IPS DF 6.9 (cell line): ENCODE results near the gene FBXO17.

Experiments used
- DNase-seq: peaks from one replicate; pipeline ENCODE4 v3.0.0-alpha.2; 2013; ENCODE audit warnings: low read depth, low spot score
- H3K27ac ChIP-seq: one replicate; pipeline ENCODE4 v1.5.1; 2013; ENCODE audit warnings: low read length, control low read depth
- H3K27me3 ChIP-seq: 2 replicates; pipeline ENCODE4 v1.6.1; 2013; ENCODE audit warnings: mild to moderate bottlenecking, low read length; ENCODE audit not compliant: control insufficient read depth, insufficient read depth
- H3K36me3 ChIP-seq: 2 replicates; pipeline ENCODE4 v1.6.1; 2013; ENCODE audit warnings: low read length; ENCODE audit not compliant: control insufficient read depth, insufficient read depth
- H3K4me1 ChIP-seq: 2 replicates; pipeline ENCODE4 v1.6.1; 2013; ENCODE audit warnings: low read length; ENCODE audit not compliant: control insufficient read depth, insufficient read depth
- H3K4me3 ChIP-seq: 2 replicates; pipeline ENCODE4 v1.5.1; 2013; ENCODE audit warnings: mild to moderate bottlenecking, low read length
- H3K9me3 ChIP-seq: 2 replicates; pipeline ENCODE4 v1.6.1; 2013; ENCODE audit warnings: low read length, inconsistent platforms; ENCODE audit not compliant: control insufficient read depth, insufficient read depth
- WGBS: extraction: QIAGEN DNeasy Blood & Tissue Kit; methylation state at CpG from one replicate; pipeline ENCODE4 v1.1.7; 2013; ENCODE audit warnings: mixed read lengths, missing lambda C conversion rate; ENCODE audit not compliant: insufficient read length, insufficient coverage; 5-methylcytosine and 5-hydroxymethylcytosine counted together

FBXO17 gene

DNA sequence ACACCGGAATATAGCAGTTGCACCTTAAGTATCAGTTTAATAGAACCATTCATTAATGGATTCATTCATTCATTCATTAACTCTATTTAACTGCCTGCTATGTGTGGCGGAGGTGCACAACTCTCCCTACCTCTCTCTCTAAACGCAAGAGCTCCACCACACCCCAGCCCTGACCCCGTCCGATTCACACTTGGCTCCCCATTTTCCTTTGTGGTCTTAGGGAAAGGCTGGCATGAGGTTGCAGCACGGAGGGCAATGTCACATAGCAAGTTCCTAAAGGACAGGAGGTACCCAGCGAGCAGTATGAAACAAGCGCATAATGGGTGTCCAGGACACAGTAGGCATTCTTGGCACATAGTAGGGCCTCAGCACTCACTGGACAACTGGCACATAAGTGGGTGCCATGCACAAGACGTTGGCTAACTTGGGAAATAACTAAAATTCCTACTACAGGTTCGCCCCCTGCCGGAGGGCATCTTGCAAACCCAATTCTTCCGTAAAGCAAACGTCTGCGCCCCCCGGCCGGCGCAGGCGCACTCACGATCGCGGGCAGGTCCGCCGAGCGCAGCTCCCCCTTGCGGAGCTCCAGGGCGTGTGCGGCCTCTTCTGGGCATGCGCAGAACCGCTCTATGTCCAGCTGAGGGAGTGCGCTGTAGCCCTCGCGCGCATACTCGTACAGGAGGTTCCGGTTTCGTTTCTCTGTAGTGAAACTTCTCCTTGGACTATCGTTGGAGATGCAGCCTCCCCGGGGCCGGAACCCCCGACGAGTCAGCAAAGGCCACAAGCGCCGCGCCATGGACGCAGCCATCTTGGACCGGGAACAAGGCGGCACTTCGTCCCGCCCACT is 45.4 kb downstream of the FBXO17 start, which contains the start of gene SARS2:
SARS2 (minus strand) TSS at position 835 of the 847 bp plus-strand sequence; CDS start at position 808, 27 bp downstream.
- no peaks in the 10 kb centered on the region; the same call in 1 of the 2 replicates for H3K4me1 ChIP-seq
- peaks cover 18% of the 10 kb centered on the region for H3K36me3 ChIP-seq
- no peaks in the 10 kb centered on the region; the same call in 1 of the 2 replicates for H3K9me3 ChIP-seq
- no peak within 1 kb of the TSS for H3K27ac ChIP-seq
- DNase-seq = peak; percentile 87
- no peaks in the 10 kb centered on the region for H3K27me3 ChIP-seq
- no CpG with 5 or more reads among the region's 49 CpGs for WGBS
- peak within 1 kb of the TSS; percentile 75 for H3K4me3 ChIP-seq

DNA sequence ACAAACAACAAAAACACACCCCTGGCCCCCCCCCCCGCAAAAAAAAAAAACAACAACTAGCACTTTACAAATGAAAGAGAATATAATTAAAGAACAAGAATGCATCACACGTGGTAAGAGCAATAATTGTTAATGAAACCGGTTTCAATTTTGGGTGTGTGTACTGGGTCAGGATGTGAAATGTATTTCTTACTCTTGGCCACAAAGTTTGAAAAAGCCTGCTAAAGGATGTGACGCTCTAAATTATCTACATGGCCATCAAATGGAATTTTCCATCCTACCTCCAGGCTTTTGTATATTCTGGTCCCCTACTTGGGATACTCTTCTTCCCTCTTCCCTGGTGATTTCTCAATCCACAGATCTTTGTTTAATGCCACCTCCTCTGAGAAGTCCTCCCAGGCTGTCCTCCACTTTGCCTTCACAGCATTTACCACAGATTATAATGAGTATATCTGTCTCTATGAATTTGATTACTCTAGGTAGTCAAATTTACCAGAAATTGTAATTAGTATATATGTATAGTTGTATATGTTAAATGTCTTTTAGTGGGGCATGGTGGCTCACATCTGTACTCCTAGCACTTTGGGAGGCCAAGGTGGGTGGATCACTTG is 47.0 kb downstream of the FBXO17 start:
- no peak overlapping the region for H3K27ac ChIP-seq
- WGBS = no CpG with 5 or more reads among the region's 4 CpGs

DNA sequence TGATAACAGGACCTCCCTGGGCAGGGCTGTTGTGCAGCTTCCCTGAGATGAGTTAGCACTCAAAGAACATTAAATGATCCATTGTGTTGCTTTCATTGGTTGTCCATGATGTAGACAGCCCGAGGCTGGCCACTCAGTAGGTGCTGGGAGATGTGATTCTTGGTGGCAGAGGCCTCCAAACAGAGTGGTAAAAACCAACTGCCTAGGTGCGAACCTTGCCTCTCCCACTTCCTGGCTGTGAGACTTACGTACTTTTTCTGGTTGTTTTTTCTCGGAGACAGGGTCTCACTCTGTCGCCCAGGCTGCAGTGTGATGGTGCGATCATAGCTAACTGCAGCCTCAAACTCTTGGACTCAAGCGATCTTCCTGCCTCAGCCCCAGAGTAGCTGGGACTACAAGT is 51.2 kb downstream of the FBXO17 start:
- Histone ChIP-seq H3K27ac (no peak overlapping the region), H3K9me3 (no peaks in the 10 kb centered on the region), H3K27me3 (no peaks in the 10 kb centered on the region), H3K4me3 (no peak overlapping the region), H3K4me1 (no peaks in the 10 kb centered on the region), H3K36me3 (peaks cover 25% of the 10 kb centered on the region)
- WGBS = no CpG with 5 or more reads among the region's 7 CpGs
- DNase-seq = no peak

More for the DNA sequence above, 47.0 kb downstream of the FBXO17 start:
- peaks cover 21% of the 10 kb centered on the region for H3K36me3 ChIP-seq
- DNase-seq = no peak
- H3K27me3 ChIP-seq = no peaks in the 10 kb centered on the region
- H3K4me3 ChIP-seq = no peak overlapping the region
- H3K9me3 ChIP-seq = no peaks in the 10 kb centered on the region
- no peaks in the 10 kb centered on the region; the same call in 1 of the 2 replicates for H3K4me1 ChIP-seq

DNA sequence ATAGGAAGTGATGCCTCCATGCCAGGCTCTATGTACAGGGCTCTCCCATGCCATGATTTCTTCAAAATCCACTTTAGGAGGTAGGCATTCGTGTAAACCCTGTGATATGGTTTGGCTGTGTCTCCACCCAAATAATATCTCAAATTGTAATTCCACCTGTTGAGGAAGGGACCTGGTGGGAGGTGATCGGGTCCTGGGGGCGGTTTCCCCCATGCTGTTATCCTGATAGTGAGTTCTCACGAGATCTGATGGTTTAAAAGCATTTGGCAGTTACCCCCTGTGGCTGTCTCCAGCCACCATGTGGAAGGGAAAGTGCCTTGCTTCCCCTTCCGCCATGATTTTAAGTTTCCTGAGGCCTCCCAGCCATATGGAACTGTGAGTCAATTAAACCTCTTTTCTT is 53.1 kb downstream of the FBXO17 start:
- no peak overlapping the region for H3K4me3 ChIP-seq
- H3K27ac ChIP-seq = no peak overlapping the region
- no peak for DNase-seq
- no peaks in the 10 kb centered on the region for H3K9me3 ChIP-seq
- H3K27me3 ChIP-seq = no peaks in the 10 kb centered on the region
- WGBS = no CpG with 5 or more reads among the region's 5 CpGs
- no peaks in the 10 kb centered on the region; the same call in 1 of the 2 replicates for H3K4me1 ChIP-seq
- H3K36me3 ChIP-seq = peaks cover 25% of the 10 kb centered on the region

DNA sequence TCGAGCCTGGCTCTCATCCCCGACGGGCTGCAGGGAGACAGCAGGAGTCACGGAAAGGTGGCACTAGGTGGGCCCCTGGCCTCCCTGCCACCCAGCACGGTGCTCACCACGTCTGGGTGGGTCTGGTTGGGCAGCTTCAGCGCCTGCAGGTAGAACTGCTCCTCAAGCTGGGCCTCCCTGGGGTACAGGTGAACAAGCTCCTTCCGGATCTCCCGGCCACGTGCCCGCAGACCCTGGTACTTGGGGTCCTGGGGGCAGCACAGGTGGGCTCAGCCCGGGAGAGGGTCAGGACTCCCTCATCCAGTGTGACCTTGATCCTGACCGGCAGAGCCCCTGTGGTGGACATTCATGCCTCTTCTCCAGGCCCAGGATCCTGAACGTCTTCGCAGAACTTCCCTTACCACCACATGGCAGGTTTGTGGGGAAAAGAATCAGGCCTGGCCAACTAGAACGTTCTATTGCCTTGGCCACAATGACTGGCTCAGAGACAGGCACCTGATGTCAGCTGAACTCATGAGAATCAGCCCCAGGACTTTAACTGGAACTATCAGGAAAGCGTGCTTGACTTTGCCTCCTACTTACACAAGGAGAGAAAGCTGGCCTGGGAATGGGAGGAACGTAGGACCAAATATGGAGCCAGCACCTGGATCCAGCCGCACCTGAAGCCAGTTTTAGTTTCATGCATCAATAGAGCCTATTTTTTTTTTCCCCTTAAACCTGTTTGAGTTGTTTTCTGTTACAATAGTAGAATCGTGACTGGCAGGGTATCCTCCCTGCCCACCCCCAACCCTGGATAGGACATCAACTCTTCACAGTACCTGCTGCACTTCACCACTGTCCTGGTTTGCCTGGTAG is 53.9 kb downstream of the FBXO17 start:
- Histone ChIP-seq H3K4me1 (no peaks in the 10 kb centered on the region; the same call in 1 of the 2 replicates), H3K36me3 (peaks cover 25% of the 10 kb centered on the region), H3K27me3 (no peaks in the 10 kb centered on the region), H3K4me3 (no peak overlapping the region; the same call in 1 of the 2 replicates), H3K27ac (no peak overlapping the region), H3K9me3 (no peaks in the 10 kb centered on the region)
- no CpG with 5 or more reads among the region's 20 CpGs for WGBS
- no peak for DNase-seq

DNA sequence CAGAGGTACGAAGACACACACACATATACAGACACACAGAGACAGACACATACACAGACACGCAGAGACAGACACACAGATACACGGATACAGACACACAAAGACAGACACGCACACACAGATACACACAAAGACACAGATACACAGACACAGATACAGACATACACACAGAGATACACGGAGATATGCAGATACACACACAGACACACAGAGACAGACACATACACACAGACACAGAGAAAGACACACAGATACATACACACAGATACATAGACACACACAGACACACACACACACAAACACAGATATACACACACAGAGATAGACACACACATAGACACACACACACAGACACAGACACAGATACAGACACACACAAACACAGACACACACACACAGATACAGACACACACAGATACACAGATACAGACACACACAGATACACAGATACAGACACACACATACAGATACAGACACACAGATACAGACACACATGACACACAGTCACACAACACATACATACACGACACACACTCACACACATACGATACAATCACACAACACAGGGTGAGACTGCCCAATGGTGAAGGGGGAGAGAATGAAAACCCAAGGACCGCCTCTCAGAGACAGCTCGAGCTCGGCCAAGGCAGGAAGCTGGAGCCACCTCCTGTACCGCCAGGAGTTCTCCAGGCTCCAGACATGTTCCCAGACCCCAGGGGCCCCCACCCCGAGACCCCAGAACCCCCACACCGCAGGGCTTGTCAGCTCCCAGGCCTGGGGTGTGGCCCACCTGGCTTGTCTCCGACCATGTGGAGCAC is 54.7 kb downstream of the FBXO17 start:
- WGBS = 100% methylated on average over 2 of the region's 14 CpGs
- H3K9me3 ChIP-seq = no peaks in the 10 kb centered on the region
- H3K4me1 ChIP-seq = no peaks in the 10 kb centered on the region; the same call in 1 of the 2 replicates
- peaks cover 24% of the 10 kb centered on the region for H3K36me3 ChIP-seq
- no peak overlapping the region for H3K27ac ChIP-seq
- no peaks in the 10 kb centered on the region for H3K27me3 ChIP-seq
- no peak overlapping the region for H3K4me3 ChIP-seq
- DNase-seq = no peak

DNA sequence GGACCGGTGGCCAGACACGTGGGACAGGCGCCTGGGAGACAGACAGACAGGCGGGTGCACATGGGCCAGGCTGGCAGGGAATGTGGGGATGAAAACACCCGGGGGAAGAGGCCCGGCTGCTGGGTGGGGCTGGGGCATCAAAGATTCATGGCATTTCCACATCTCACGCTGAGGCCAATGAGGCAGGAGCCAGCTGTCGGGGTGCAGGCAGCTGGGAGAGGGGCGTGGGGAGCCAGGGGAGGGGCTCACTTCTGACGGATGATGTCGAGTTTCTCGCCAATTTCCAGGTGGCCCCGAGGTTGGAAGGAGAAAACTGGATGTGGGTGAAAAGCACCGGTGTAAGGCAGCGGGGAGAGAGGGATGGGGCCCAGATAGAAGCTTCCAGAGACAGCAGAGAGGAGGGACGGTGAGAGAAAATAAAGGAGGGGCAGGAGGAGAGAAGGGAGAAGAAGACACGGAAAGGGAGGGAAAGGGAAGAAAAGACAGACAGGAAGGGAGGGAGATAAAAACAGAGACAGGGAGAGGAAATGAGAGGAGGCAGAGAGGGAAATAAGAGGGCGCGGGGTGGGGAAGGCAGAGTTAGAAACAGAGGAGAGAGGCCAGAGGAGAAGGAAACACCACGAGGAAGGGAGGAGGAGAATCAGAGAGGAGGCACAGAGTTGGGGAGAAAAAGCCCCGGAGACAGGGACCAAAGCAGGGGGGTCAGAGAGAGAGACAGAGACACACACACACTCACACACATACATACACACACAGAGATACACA is 55.5 kb downstream of the FBXO17 start:
- Histone ChIP-seq H3K36me3 (peaks cover 27% of the 10 kb centered on the region), H3K27ac (no peak overlapping the region), H3K4me1 (no peaks in the 10 kb centered on the region; the same call in 1 of the 2 replicates), H3K9me3 (no peaks in the 10 kb centered on the region), H3K4me3 (no peak overlapping the region), H3K27me3 (no peaks in the 10 kb centered on the region)
- no CpG with 5 or more reads among the region's 21 CpGs for WGBS
- no peak for DNase-seq

DNA sequence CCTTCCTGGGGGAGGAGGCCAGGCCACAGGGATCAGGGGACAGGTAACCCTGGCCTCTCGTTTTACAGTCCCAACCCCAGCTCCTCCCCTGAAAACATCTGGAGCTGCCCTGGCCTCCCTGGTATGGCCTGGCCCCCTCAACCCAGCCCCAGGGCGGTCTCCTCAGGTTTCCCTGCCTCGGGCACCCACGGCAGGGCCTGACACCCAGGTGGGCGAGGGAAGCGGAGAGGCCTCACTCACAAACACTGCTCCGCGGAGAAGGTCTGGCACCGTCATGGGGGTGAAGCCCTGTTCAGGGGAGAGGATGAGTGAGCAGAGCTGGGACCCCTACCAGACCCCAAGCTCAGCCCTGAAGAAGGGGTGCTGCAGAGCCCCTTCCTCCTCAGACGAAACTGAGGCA is 57.0 kb downstream of the FBXO17 start:
- H3K36me3 ChIP-seq = peaks cover 17% of the 10 kb centered on the region
- no peak overlapping the region for H3K4me3 ChIP-seq
- no peaks in the 10 kb centered on the region for H3K9me3 ChIP-seq
- H3K27me3 ChIP-seq = no peaks in the 10 kb centered on the region
- H3K27ac ChIP-seq = no peak overlapping the region
- WGBS = no CpG with 5 or more reads among the region's 10 CpGs
- no peaks in the 10 kb centered on the region; the same call in 1 of the 2 replicates for H3K4me1 ChIP-seq
- DNase-seq = no peak

DNA sequence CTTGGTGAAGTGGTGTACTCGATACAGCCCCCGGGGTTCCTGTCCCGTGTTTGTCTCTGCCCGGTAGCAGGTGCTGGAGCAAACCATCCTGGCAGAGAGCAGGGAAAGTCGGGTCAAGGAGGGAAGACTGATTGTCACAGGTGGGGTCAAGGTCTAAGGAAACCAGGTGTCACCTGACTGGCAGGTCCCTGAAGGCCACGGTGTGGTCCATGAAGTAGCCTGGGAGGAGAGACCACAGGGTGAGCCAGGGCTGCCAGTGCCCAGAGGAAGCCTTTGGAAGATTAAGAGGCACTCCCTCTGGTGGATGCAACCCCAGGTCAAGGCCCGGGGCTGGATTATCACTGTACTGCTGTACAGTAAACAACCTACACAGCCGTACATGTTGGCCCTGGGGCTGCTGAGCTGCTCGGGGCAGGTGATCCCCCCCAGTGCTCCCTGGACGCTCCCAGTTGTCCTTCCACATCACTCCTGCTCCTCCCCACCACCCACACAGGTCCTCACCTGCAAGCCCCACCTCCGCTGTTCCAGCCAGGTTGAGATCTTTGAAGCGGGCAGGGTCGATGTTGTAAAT is 57.5 kb downstream of the FBXO17 start:
- H3K4me3 ChIP-seq = no peak overlapping the region
- H3K36me3 ChIP-seq = peaks cover 17% of the 10 kb centered on the region
- no peak overlapping the region for H3K27ac ChIP-seq
- no peaks in the 10 kb centered on the region for H3K27me3 ChIP-seq
- no peaks in the 10 kb centered on the region for H3K9me3 ChIP-seq
- no CpG with 5 or more reads among the region's 13 CpGs for WGBS
- DNase-seq = no peak
- H3K4me1 ChIP-seq = no peaks in the 10 kb centered on the region; the same call in 1 of the 2 replicates
